CD4-positive, alpha-beta T cell treated with Interleukin-17A for 4 hours (primary cell): ENCODE results near the gene GAK.
"Not testable (repeated sequence)": the region's sequence is repeated elsewhere in the genome, so short reads cannot be mapped to it uniquely, and the experiment has no call there.

Experiments used
- DNase-seq: peaks from one replicate; pipeline ENCODE4 v3.0.0-alpha.2; 2020; ENCODE audit warnings: mixed read lengths

The GAK gene

DNA sequence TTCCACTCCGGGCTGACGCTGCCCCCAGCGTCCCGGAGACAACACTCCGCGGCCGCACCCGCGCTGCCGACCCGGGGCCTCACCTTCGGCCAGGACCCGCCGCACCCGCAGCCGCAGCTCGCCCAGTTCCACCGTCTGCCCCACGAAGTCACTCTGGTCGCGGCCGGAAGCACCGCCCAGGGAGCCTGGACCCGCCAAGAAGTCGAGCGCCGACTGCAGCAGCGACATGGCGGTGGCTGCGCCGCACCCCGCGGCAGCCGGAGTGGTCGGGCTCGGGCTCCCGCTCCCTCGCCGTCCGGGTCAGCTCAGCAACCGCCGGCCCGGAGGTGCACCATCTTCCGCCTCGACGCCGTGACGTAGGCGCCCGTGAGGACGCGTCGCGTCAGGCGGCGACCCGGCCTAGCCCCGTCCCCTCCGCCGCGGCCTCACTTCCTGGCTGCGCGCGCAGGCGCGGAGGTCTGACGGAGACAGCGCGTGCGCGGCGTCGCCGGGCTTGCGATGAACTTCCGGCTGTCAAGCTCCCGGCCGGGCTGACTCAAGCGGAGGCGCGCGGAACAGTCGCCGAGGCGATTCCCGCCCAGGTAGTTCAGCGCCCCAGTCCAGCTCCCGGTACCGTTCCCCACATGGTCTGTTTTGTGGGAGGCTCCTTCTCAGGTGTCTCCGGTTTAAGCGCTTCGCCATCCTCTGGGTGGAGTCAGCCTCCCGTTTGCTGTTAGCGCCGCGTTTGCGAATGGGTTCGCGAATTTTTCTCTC, at the start of gene GAK, which contains the start of gene TMEM175:
GAK (minus strand) TSS at position 357 of the 753 bp plus-strand sequence; CDS start at position 228, 129 bp downstream.
TMEM175 (plus strand) TSS at position 501 of the 753 bp plus-strand sequence. CDS start 15,280 bp downstream, outside the sequence.
- peak; percentile 97 for DNase-seq

GRCh38 chr4:978957-979701, 47.0 kb upstream of the GAK start:
- no peak for DNase-seq

DNA sequence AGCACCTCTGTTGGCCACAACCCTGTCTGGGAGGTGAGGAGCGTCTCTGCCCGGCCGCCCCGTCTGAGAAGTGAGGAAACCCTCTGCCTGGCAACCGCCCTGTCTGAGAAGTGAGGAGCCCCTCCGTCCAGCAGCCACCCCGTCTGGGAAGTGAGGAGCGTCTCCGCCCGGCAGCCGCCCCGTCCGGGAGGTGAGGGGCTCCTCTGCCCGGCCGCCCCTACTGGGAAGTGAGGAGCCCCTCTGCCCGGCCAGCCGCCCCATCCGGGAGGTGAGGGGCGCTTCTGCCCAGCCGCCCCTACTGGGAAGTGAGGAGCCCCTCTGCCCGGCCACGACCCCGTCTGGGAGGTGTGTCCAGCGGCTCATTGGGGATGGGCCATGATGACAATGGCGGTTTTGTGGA, 43.9 kb upstream of the GAK start:
- DNase-seq = not testable (repeated sequence)

GRCh38 chr4:974668-975067, 42.6 kb upstream of the GAK start:
- no peak for DNase-seq

- peak; percentile 92 for DNase-seq
Measured at GRCh38 chr4:973431-974397, 41.6 kb upstream of the GAK start, which contains the start of gene DGKQ. DGKQ (minus strand) TSS chr4:973569; CDS start chr4:973482, 87 bp downstream.

- DNase-seq = peak; percentile 71
Measured at GRCh38 chr4:972651-973424, 40.7 kb upstream of the GAK start.

GRCh38 chr4:971666-972500, 39.8 kb upstream of the GAK start:
- DNase-seq = no peak

DNA sequence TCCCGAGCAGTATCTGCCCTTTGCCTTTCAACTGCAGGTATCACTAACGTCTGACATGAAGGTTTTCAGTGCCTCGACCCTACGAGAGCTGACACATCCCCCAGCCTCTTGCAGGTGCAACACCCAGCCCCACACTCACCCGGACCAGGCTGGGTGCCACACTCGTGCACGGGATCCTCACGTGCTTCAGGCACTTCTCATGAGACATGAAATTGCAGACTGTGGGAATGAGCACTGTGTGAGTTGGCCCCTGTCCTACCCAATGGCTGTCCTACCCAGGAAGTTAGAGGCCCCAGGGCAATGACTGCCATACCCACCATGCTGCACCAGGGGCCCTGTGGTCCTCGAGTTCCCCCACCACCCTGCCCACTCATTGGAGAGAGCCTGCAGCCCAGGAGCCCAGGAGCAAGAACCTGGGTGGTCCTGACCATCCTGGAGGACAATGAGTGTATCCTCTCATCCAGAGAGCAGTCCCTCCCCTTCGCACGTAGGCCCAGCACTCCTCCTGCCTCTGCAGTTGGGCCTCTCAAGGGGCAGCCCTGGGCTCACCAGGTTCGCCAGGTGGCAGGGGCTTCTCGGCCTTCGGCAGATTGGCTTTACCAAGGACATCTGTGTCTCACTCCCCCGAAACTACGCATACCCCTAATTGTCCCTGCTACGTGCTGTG, 38.9 kb upstream of the GAK start:
- DNase-seq = no peak

DNA sequence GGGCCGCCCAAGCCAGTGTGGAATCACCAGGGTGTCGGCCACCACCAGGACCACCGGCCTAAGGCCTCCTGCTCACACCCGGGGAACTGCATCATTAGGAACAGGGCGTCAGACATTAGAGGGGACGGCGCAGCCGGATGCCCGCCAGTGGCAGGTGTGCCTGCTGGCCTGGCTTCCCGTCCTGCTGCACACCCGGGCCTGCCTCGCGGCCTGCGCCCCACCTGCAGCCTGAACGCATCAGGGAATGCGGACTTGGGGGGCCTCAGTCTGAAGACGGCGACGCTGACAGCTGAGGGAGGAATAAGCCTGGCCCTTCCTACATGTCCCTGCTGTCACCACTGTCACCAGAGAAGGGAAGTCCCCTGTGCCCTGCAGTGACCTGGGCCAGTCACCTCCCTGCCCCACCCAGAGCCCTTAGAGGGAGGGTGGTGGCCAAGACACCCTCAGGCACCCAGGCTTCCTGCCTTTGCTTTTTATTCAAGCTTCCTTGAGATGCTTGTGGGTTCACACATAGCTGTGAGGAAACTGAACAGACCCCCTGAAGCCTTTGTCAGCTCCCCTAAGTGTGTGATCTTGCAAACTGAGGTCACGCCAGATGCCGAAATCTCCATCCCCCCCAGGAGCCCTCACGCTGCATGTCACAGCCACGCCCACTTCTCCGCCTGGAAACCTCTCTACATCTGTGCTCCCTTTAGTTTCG, 38.1 kb upstream of the GAK start:
- no peak for DNase-seq

DNA sequence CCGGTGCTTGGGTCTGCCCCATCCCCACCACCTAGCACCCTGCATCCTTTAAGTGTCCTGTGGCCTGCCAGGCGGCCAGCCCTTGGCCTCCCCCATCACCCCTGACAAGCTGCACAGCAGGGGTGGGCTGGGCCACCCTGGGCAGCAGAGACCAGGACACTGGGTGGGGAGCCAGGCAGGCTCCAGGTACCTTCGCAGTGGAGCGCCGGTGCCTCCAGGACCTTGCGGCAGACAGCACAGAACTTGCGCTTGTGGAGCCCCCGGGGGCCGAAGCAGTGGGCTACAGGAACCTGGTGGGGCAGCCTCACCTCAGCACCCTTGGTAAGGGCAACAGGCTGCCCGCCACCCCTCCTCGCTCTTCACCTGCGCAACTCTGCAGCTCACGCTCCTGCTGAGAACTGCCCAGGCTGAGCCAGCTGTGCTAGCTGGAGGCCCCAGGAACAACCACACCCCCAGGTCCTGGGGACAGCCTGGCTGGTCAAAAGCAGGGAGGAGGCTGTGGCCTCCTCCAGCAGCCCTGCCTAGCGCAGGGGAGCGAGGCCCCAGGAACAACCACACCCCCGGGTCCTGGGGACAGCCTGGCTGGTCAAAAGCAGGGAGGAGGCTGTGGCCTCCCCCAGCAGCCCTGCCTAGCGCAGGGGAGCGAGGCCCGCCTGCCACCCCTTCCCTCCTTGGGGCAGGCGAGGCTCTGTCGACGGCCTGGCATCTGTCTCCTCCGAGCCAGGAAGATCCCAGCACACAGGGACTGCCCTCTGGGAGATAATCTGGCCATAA, 36.7 kb upstream of the GAK start:
- DNase-seq = no peak

DNA sequence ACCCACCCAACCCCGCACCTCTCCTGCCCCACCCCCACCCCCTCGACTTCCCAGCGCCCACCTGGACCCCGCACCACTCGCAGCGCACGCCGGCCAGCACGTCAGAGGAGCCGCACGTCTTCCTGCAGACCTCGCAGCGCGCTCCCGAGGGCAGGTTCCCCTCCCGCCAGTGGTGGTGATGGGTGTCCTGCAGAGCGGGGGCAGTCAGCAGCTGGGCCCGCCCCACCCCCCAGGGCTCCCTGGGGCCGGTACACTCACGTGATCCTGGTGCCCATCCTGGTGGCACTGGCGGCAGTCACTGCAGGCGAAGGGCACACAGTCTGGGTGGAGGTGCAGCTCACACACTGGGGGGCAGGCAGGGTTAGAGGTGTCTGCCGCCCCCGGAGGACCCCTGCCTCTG, 36.1 kb upstream of the GAK start:
- no peak for DNase-seq

DNA sequence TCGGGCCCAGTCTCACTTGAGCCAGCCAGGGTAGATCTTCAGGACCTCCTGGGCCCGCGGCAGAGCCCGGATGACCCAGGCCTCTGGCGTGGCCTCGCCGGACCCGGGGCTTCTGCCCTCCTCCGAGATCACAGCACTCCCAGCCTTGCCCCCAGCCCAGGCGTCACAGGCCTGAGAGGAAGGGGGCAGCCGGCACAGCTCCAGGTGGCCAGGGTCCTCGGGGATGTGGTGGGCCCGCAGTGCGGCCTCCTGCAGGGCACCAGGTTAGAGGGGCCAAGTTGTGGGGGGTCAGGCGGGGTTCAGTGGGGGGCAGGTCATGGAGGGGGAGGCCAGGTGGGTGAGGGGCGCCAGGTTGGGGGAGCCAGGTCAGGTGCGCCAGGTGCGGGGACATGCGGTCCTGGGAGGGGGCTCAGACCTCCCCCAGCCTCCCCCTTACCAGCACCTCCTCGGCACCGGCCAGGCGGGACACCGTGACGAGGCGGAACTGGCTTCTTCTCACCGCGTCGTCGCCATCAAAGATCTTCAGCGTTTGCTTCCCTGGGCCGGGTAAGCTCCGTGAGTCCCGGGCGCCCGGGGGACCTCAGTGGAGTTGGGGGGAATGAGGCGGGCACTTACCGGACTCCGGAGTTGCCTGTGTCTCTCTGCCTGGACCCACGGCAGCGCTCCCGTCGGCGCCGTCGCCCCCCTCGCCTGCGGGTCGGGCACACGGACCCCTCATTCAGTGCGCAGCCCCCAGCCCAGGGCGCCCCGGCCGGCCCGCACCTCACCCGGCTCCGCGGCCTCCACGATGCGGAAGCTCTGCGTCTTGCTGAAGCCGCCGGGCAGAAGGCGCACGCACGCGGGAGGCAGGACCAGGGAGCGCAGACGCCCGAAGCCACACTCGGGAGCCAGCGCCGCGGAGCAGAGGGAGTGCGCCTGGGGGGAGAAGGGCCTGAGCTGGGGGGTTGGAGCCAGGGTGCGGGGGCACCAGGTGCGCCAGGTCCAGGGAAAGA, 35.3 kb upstream of the GAK start:
- no peak for DNase-seq

DNA sequence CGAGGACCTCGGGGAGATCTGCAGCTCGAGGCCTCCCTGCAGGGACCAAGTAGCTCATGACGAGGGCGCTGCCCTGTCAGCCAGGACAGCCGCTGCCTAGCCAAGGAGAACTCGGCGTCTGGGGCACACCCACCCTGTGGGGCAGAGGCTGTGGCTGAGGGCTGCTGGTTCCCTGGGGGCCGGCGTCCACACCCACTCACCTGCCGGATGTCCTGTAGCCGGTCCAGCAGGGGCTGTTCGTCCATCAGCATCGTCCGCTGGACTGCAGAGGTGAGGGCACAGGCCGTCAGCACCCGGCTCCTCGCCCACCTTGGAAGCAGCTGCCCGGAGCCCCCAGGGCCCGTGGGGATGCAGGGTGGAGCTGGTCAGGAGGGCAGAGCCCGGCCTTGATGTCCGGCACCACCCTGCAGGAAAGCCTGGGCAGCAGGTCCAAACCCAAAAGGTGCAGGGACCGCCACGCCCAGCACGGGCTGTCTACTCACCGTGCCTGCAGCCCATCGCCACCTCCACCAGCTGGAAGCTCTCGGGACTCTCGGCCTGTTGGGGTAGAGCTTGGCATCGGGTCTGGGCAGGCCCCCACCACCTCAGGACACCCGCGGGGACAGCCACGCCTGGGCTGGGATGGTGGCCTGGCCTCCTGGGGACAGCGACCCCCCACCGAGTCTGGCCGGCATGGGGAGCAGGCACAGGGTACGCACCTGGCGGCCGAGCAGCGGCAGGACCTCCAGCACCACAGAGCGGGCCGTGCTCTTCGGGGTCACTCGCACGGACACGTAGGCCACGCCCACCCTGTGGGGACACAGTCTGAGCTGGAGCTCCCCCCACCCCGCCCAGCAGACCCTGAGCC, 34.4 kb upstream of the GAK start:
- DNase-seq = no peak

GRCh38 chr4:965766-966134, 33.6 kb upstream of the GAK start:
- DNase-seq = no peak

DNA sequence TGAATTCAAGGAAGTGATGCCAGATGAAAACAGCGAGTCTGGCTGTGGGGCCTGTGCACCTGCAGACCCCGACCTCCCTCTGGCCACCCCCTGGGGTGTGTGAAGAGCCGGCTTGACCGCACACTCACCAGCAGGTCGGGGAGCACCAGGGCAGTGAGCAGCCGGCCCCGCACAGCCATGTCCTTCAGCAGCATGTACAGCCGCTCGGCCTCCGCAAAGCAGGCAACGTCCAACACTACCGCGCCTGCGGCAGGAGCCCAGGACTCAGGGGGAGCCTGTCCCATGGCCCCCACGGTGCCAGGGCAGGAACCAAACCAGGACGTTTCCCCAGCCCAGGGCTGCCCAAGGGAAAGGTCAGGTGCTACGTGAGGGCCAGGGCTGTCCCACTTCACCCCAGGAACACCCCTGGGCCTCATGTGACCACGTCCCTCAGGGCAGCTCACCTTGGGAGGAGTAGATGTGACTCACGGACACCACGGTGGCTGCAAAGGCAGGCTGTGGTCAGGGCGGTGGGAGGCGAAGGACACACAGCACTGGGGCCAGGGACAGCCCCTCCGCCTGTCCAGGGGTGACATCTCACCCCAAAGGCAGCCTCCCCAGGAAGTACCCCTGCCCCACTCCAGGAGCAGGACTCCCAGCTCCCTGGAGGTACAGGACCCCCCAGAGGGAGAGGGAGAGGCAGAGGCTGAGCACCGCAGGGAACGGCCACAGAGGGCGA, 33.1 kb upstream of the GAK start:
- DNase-seq = no peak
